ENCODE measurements around the gene AFMID.

The AFMID gene

DNA sequence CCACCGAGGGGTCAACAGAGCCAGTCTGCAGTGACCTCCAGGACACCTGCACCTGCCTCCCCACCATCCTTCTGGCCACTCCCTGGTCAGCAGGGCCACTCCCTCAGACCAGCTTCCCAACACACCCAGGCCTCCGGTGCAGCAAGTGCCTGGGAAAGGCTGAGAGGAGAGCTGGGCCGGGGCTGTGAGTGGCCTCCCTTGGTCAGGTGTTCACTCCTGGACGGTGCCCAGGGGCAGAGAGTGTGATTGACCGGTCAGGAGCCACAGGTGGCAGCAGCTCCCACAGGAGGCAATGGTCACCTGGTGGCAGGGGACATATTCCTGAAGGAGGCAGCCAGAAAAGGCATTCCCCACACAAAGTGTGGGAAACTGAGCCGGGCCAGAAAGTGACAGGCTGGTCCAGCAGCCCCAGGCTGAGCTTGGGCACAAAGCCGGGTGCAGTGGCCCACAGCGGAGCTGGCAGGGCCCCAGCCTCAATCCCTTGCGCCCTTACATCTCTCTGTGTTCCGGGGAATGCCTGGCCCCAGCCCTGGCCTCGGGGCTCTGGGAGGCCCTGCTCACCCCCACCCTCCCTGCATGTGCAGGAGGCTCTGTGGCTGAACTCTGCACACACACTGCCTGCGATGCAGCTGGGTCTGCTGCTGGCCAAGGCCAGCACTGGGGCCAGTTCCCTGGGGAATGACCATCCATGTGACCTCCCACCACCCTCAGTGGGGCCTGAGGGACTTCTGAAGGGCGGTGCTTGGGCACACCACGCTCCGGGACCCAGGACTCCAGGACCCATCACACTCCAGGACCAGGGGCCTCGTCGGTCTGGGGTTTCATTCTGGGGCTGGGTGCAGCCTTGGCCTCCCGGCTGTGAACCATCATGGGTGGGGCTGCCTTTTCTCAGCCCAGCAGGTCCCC lies 42.2 kb upstream of the AFMID start:
- peaks cover 10% of the 10 kb centered on the region for H3K27me3 ChIP-seq (ENCODE audit: insufficient read depth, low read length)
- H3K36me3 ChIP-seq (ENCODE audit: insufficient read depth, low read length): no peaks in the 10 kb centered on the region
- H2AFZ ChIP-seq (ENCODE audit: low read depth, low read length): no peak overlapping the region
- no peaks in the 10 kb centered on the region for H3K9me3 ChIP-seq (ENCODE audit: low read length)
- H3K4me3 ChIP-seq (ENCODE audit: low read length): no peak overlapping the region
- no peaks in the 10 kb centered on the region for H3K4me1 ChIP-seq (ENCODE audit: insufficient read depth, low read length)

DNA sequence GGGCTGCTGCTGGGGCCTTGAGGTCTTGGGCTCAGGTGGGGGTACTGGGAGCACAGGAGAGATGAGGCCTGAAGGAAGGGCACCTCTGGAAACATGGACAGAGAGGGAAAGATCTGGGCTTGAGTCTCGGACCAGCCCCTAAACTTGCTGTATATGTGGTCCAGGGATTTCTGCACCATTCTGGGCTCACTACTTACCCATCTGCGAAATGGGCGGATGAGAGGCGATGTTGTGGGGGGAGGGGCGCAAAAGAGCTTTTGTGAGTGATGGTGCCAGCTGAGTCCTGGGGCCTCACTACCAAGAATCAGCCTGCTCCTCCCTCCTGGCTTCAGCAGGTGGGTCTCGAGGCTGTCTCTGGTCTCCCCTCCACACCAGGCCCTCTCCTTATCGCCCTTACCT lies 40.7 kb upstream of the AFMID start:
- H3K4me3 ChIP-seq (ENCODE audit: low read length): no peak overlapping the region
- H3K9me3 ChIP-seq (ENCODE audit: low read length): no peaks in the 10 kb centered on the region

DNA sequence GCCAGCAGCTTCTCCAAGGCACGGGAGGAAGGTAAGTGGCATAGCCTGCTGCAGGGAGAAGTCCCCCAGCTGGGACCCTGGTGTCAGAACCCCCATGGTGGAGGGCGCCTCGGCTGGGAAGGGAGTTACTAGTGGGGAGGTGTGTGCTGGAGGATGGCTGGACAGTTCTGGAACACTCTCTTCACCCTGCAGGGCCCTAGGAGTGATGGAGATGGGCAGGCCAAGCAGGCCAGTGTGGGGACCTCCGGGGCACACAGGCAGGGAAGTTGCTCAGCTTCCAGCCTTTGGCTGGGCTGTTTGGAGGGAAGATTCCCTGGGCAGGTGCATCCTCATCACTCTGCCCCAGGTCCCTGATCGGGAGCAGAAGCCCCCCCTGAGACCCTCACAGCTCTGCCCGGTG lies 40.3 kb upstream of the AFMID start:
- Histone ChIP-seq H3K9me3 (ENCODE audit: low read length) (no peaks in the 10 kb centered on the region), H2AFZ (ENCODE audit: low read depth, low read length) (no peak overlapping the region), H3K4me1 (ENCODE audit: insufficient read depth, low read length) (no peaks in the 10 kb centered on the region), H3K36me3 (ENCODE audit: insufficient read depth, low read length) (no peaks in the 10 kb centered on the region), H3K27me3 (ENCODE audit: insufficient read depth, low read length) (peaks cover 7% of the 10 kb centered on the region), H3K4me3 (ENCODE audit: low read length) (no peak overlapping the region)

More for the DNA sequence above, 40.7 kb upstream of the AFMID start:
- Histone ChIP-seq H3K27me3 (ENCODE audit: insufficient read depth, low read length) (peaks cover 10% of the 10 kb centered on the region), H3K36me3 (ENCODE audit: insufficient read depth, low read length) (no peaks in the 10 kb centered on the region), H2AFZ (ENCODE audit: low read depth, low read length) (no peak overlapping the region), H3K4me1 (ENCODE audit: insufficient read depth, low read length) (no peaks in the 10 kb centered on the region)

DNA sequence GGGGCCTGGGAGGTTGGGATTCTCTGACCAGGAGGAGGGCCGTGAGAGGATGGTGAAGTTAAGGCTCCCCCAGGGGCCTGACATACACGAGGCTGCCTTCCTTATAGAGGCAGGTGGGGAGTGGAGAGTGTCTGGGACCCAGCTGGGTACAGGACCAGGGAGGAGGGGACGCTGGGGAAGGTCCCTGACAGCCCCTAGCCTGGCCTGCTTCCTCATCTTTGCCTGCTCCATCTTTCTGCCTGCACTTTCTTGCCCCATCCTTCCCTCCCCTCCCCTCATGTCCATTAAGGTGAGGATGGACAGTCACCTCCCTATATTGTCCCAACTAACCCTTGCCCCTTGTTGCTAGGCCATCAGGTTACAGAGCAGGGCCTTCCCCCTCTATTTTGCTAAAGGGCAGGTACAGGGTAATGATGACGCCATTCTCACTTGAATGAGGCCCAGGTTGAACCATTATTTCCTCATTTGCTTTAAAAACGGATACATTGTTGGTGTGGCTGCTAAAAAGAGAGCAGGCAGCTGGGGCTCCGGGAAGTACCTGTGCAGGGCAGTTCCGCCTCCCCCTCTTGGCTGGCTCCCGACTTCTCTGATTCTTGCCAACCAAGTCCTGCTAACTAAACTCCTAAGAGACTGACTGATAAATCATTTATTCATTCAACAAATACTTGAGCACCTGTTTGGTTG lies 39.7 kb upstream of the AFMID start:
- H3K4me1 ChIP-seq (ENCODE audit: insufficient read depth, low read length): no peaks in the 10 kb centered on the region
- H3K27me3 ChIP-seq (ENCODE audit: insufficient read depth, low read length): peaks cover 5% of the 10 kb centered on the region
- H3K4me3 ChIP-seq (ENCODE audit: low read length): no peak overlapping the region
- no peaks in the 10 kb centered on the region for H3K36me3 ChIP-seq (ENCODE audit: insufficient read depth, low read length)
- no peak overlapping the region for H2AFZ ChIP-seq (ENCODE audit: low read depth, low read length)
- no peaks in the 10 kb centered on the region for H3K9me3 ChIP-seq (ENCODE audit: low read length)

DNA sequence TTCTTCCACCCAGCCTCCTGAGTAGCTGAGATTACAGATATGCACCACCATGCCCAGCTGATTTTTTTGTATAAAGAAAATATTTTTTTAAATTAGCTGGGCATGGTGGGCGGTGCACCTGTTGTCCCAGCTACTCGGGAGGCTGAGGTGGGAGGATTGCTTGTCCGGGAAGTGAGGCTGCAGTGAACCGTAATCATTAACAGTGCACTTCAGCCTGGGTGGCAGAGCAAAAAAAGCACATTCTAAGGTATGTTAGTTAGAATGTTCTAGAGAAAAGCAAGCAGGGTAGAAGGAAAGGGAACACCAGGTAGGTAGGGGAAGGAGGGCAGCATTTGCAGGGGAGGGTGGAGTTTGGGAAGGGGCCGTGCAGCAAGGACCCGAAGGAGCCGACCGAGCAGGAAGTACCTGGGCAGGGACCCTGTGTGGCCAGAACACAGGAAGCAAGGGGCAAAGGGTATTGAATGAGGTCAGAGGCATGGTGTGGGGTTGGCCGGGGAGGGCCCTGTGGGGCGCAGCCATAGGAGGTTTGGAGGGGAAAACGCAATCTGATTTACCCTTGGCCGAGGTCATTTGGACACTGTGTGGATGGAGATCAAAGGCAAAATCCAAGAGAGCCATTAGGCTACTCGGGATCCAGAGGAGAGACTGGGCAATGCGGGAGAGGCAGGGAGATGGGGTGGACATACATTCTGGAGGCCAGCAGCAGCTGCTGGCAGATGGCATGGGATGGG lies 38.7 kb upstream of the AFMID start:
- Histone ChIP-seq H3K27me3 (ENCODE audit: insufficient read depth, low read length) (peaks cover 3% of the 10 kb centered on the region), H2AFZ (ENCODE audit: low read depth, low read length) (no peak overlapping the region), H3K9me3 (ENCODE audit: low read length) (no peaks in the 10 kb centered on the region), H3K4me3 (ENCODE audit: low read length) (no peak overlapping the region), H3K36me3 (ENCODE audit: insufficient read depth, low read length) (no peaks in the 10 kb centered on the region), H3K4me1 (ENCODE audit: insufficient read depth, low read length) (no peaks in the 10 kb centered on the region)

DNA sequence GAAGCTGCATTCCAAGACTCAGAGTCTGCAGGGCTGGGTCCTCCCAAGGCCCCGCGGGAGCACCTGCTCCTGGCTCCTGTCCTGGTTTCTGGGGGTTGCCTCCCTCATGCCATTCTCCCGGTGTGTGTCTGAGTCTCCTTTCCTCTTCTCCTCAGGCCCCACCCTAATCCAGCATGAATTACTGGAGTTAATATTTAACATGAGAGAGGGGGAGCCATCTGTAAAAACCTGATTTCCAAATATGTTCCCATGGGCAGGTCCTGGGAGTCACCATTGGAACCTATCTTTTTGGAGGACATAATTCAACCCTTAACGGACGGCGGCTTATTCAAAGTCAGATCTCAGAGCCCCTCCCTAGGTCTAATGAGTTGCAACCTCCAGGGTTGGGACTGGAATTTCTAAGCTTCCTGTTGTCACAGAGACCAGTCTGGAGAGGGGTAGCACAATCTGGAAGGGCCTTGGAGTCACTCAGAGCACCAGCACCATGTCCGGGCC lies 35.6 kb upstream of the AFMID start:
- Histone ChIP-seq H3K4me3 (ENCODE audit: low read length) (no peak overlapping the region), H3K9me3 (ENCODE audit: low read length) (no peaks in the 10 kb centered on the region), H3K36me3 (ENCODE audit: insufficient read depth, low read length) (no peaks in the 10 kb centered on the region), H3K4me1 (ENCODE audit: insufficient read depth, low read length) (no peaks in the 10 kb centered on the region), H2AFZ (ENCODE audit: low read depth, low read length) (no peak overlapping the region), H3K27me3 (ENCODE audit: insufficient read depth, low read length) (peaks cover 3% of the 10 kb centered on the region)

DNA sequence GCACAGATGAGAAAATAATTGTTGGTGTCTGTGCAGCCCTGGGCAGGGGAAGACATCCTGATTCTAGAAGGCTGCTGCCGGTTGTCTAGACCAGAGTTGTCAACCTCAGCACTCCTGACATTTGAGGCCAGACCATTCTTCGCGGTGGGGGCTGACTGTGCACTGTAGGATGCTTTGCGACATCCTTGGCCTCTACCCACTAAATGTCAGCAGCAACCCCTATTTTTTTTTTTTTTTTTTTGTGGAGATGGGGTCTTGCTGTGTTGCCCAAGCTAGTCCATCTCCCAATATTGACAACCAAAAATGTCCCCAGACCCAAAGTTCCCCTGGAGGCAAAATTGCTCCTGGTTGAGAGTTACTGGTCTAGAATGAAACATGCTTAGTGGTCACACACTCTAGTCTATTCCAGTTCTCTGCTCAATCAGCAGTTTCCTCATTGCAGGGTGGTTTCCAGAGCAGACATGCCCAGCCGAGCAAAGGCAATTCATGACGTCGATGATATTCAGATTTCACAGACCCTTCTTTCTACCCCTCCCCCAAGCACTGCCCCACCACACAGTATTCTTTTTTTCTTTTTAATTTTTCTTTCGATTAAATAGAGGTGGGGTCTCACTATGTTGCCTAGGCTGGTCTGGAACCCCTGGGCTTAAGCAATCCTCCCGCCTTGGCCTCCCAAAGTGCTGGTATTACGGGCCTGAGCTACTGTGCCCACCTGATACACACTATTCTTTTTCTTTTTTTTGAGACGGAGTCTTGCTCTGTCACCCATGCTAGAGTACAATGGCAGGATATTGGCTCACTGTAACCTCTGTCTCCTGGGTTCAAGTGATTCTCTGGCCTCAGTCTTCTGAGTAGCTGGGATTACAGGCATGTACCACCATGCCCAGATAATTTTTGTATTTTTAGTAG lies 32.0 kb upstream of the AFMID start:
- Histone ChIP-seq H3K36me3 (ENCODE audit: insufficient read depth, low read length) (no peaks in the 10 kb centered on the region), H3K9me3 (ENCODE audit: low read length) (no peaks in the 10 kb centered on the region)

DNA sequence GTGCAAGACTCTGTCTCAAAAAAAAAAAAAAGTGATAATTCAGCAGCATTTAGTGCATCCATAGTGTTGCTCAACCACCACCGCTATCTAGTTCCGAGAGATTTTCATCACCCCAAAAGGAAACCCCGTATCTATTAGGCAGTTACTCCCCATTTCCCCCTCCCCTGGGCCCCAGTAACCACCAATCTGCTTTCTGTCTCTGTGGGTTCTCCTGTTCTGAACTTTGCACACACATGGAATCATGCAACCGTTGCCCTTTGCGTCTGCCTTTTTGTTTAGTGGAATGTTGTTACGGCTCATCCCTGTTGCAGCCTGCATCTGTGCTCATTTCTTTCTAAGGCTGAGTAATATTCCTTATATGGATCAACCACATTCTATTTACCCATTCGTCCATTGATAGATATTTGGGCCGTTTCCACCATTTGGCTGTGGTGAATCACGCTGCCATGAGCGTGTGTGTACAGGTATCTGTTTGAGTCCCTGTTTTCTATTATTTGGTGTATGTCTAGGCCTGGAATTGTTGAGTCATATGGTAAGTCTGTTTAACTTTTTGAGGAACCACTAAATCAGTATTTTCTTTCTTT lies 27.5 kb upstream of the AFMID start:
- Histone ChIP-seq H3K4me1 (ENCODE audit: insufficient read depth, low read length) (no peaks in the 10 kb centered on the region), H3K36me3 (ENCODE audit: insufficient read depth, low read length) (no peaks in the 10 kb centered on the region), H2AFZ (ENCODE audit: low read depth, low read length) (no peak overlapping the region), H3K9me3 (ENCODE audit: low read length) (no peaks in the 10 kb centered on the region), H3K4me3 (ENCODE audit: low read length) (no peak overlapping the region), H3K27me3 (ENCODE audit: insufficient read depth, low read length) (peaks cover 5% of the 10 kb centered on the region)

More for the DNA sequence above, 32.0 kb upstream of the AFMID start:
- Histone ChIP-seq H3K27me3 (ENCODE audit: insufficient read depth, low read length) (no peaks in the 10 kb centered on the region), H3K4me3 (ENCODE audit: low read length) (no peak overlapping the region), H3K4me1 (ENCODE audit: insufficient read depth, low read length) (no peaks in the 10 kb centered on the region), H2AFZ (ENCODE audit: low read depth, low read length) (no peak overlapping the region)

DNA sequence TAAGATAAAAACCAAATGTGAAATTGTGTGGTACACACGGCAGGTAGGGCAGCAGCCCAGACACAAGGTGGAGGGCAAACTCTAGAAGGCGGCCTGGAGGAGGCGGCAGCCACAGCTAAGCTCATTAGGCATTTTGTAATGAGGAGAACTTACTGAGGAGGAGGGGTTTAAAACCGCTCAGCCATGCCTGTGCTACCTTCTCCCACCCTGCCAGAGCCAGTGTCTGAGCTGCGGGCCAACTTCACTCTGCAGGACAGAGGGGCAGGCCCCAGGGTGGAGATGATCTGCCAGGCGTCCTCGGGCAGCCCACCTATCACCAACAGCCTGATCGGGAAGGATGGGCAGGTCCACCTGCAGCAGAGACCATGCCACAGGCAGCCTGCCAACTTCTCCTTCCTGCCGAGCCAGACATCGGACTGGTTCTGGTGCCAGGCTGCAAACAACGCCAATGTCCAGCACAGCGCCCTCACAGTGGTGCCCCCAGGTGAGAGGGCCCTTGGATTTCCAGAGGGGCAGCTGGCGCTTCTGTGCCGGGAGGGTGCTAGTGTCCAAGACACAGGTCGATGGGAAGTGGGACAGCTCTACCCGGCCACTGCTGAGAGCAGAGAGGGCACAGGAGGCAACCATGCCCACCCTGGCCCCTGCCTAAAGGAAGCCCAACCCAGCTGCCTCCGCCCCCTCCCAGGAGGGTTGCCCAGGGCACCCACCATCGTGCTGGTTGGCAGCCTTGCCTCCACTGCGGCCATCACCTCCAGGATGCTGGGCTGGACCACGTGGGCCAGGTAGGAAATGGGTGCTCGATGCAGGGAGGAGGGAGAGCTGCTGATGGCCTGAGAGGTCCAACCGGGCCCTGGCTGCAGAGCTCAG lies 23.0 kb upstream of the AFMID start:
- H3K27me3 ChIP-seq (ENCODE audit: insufficient read depth, low read length): peaks cover 5% of the 10 kb centered on the region

DNA sequence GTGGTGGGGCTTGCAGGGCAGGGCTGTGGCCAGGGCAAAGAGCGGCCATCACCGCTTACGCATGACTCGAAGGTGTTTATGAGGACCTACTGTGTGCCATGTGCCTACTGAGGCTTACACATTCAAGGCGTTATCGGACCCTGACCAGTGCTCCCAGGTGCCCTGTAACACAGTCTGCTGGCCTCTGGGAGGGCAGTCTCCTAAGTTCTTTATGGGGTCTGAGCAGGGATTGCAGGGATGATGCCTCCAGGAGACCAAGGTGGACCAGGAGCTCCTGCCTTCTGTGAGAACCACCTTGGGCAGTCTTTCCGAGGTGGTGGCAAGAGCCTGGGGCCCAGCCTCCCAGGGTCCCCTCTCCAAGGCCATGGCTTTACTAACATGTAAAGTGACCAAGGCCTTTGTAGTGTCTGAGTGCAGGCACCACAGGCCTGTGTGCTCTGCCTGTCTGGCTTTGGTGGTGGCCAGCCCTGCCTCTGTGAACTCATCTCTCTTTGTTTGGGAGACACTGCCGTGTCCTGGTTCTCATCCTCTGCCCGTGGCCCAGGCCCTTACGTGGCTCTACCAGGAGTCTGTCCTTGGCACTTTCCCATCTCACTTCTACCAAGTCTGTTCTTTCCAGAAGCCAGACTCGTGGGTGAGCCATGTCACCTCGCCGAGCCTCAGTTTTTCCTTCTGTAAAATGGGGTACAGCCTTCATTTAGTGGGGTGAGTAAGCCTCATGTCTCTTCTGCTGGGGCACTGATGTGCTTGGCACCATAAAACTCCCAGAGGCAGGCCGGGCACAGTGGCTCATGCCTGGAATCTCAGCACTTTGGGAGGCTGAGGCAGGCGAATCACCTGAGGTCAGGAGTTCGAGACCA lies 22.2 kb upstream of the AFMID start:
- H3K27me3 ChIP-seq (ENCODE audit: insufficient read depth, low read length): peaks cover 5% of the 10 kb centered on the region
- H3K36me3 ChIP-seq (ENCODE audit: insufficient read depth, low read length): no peaks in the 10 kb centered on the region
- H3K9me3 ChIP-seq (ENCODE audit: low read length): no peaks in the 10 kb centered on the region

More for the DNA sequence above, 23.0 kb upstream of the AFMID start:
- Histone ChIP-seq H3K4me3 (ENCODE audit: low read length) (no peak overlapping the region), H2AFZ (ENCODE audit: low read depth, low read length) (no peak overlapping the region), H3K36me3 (ENCODE audit: insufficient read depth, low read length) (no peaks in the 10 kb centered on the region), H3K4me1 (ENCODE audit: insufficient read depth, low read length) (peaks cover 7% of the 10 kb centered on the region), H3K9me3 (ENCODE audit: low read length) (no peaks in the 10 kb centered on the region)

DNA sequence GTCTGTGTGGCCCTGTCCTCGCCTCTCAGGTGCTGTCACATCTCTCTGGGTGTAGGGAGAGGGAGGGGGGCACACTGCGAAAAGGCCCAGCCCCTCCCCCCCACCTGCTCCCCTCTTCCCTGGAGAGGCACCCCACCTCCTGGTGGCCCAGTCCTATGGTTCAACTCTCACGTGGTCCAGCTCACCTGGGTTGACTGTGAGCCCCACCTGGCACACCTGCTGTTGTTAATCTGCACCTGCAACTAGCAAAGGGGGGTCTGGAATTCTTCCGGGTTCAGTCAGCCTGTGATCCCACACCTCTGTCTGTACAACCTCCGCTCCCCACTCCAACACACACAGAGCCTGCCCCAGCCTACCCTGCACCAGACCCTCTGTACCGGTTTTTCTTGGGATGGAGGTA lies 20.7 kb upstream of the AFMID start:
- H2AFZ ChIP-seq (ENCODE audit: low read depth, low read length): no peak overlapping the region
- H3K4me1 ChIP-seq (ENCODE audit: insufficient read depth, low read length): peaks cover 9% of the 10 kb centered on the region
- no peak overlapping the region for H3K4me3 ChIP-seq (ENCODE audit: low read length)
- H3K36me3 ChIP-seq (ENCODE audit: insufficient read depth, low read length): peaks cover 3% of the 10 kb centered on the region
- no peaks in the 10 kb centered on the region for H3K27me3 ChIP-seq (ENCODE audit: insufficient read depth, low read length)
- H3K9me3 ChIP-seq (ENCODE audit: low read length): no peaks in the 10 kb centered on the region

More for the DNA sequence above, 22.2 kb upstream of the AFMID start:
- Histone ChIP-seq H3K4me1 (ENCODE audit: insufficient read depth, low read length) (peaks cover 9% of the 10 kb centered on the region), H2AFZ (ENCODE audit: low read depth, low read length) (no peak overlapping the region), H3K4me3 (ENCODE audit: low read length) (no peak overlapping the region)

All from neuron (in vitro differentiated cells).